ENCODE data around the gene ZFAND2B.

The ZFAND2B gene

DNA sequence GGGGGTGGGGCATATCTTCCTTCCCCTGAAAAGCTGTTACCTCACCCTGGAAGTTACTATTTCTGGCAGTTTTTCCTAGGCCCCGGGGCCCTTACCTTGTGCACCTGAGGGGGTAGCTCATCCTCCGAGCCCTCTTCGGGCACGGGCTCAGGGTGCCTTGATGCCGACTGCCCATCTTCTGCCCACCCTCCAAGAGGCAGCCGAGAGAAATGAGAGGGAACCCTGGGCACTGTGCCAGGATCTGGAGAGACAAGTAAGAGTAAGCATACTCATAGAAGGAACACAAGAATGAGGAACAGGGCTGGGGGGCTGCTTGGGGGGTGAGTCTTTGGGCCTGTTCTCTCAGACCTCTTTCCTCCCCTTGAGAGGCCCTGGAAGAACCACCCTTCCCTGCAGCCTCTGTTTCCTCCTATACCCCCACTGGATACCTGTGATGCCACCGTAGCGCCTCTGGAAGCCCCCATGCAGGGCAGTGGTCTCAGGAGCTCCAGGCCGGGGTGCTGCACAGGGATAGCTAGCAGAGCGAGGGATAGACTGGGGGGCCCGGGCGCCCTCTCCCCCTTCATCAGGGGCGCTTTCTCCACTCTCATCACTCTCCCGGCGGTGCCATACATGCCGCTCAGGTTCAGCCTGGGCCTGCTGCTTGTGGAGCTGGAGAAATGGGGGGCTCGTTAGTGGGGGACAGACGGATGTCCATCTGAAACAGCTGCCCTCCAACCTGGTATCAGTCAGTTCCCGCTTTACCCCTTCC is 14.2 kb downstream of the ZFAND2B start:
- no peak for ATAC-seq

DNA sequence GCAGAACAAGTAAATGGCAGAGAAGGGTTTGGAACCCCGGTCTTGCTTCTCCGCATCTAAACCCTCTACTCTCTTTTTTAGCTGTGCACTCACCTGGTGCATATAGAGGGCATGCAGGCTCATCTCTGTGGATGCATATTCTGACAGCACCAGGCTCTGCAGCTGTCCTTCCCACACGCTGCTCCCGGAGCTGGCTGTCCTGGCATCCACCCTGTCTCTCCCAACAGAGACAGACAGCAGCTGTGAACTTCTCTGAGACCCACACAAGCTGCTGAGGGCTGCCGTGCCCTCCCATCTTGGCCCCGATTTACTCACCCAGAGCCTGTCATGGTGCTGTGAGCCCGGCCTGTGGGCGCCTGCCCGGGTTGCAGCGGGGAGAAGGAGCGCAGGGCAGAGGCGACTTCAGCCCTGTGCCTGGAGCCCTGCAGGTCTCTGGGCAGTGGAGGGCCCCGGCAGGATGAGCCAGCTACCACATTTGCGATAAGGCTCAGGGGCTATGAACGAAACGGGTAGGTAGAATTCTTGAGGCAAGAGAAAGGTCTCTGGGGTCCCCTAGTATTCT is 15.5 kb downstream of the ZFAND2B start:
- ATAC-seq = no peak

- no peak for ATAC-seq
Observed at GRCh38 chr2:219223831-219224610, 17.4 kb downstream of the ZFAND2B start.

DNA sequence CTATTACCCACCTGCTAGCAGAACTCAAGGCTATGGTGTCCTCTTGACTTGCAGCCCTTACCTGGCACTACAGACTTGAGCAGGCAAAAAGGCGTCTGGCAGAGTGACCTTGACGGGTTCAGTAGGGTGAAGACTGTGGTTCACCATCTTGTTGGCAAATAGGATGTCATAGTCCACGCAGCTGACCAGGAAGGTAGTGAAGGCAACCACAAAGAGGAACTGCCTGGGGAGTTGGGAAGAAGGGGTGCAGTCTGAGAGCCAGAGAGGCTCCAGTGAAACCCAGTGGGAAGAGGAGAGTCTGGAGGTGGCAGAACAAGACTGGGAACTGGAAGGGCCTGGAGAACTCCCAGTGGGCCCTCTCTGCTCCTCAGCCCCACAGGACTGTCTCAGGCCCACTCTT is 18.8 kb downstream of the ZFAND2B start:
- ATAC-seq = no peak

- ATAC-seq = no peak
Observed at GRCh38 chr2:219228041-219228910, 21.7 kb downstream of the ZFAND2B start.

- no peak for ATAC-seq
Observed at GRCh38 chr2:219228911-219229304, 22.3 kb downstream of the ZFAND2B start.

DNA sequence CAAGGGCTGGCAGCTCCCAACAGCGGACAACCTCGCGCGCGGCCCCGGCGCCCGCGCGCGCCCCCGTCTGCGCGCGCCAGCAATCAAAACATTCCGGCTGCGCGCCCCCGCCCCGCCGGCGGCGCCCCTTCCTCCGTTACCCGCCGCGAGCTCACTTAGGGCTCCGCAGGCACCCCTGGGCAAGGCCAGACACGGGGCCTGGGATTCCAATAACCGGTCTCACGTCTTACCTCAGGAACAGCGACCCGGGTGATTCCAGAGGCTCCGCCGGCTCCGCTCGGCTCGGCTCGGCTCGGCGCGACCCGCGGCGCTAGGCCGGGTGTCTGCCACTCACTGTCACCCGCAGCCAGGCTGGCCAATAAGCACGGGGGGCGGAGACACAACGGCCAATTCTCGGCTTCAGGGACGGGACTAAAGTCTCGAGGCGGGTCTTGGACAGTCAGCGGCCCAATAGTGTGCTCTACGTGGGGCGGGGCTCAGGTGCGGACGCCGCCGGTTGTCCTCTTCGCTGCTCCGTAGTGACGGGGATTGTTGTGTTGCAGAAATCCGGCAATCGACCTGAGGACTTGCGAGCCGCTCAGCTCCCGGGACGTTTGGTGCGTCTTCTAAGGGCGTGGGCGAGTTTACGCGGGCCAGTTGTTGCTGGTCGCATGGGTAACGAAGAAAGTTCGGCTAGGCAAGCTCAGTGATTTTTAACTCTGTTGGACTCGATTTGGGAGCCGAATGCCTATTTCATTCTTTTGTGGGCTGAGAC is 22.9 kb downstream of the ZFAND2B start, which contains the start of the genes ANKZF1 and ATG9A:
Gene ANKZF1 (plus strand): TSS at position 502 of the 754 bp plus-strand sequence. CDS start 452 bp downstream, outside the sequence.
Gene ATG9A (minus strand): TSS at position 332 of the 754 bp plus-strand sequence. CDS start 1,612 bp downstream, outside the sequence.
- peak; percentile 98 to 99 for ATAC-seq

DNA sequence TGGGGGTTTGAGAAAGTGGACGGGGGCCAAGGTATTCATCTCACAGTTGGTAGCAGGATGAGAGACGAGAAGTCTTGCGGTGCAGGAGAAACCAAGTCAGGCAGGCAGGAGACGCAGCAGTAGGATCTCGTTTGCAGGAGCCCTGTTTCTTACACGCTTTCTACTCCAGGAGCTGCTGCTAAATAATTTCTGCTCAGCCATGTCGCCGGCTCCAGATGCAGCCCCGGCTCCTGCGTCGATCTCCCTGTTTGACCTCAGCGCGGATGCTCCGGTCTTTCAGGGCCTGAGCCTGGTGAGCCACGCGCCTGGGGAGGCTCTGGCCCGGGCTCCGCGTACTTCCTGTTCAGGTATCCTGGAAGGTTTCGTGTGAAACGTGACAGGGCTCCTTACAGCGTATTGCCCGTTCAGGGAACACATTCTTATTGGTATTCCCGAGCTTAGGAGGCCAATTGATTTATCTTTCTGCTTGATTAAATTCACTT is 23.5 kb downstream of the ZFAND2B start:
- peak; percentile 7 to 19 for ATAC-seq

- no peak for ATAC-seq
Observed at GRCh38 chr2:219234331-219234730, 27.7 kb downstream of the ZFAND2B start.

GRCh38 chr2:219243291-219243761 is 36.7 kb downstream of the ZFAND2B start:
- no peak for ATAC-seq

DNA sequence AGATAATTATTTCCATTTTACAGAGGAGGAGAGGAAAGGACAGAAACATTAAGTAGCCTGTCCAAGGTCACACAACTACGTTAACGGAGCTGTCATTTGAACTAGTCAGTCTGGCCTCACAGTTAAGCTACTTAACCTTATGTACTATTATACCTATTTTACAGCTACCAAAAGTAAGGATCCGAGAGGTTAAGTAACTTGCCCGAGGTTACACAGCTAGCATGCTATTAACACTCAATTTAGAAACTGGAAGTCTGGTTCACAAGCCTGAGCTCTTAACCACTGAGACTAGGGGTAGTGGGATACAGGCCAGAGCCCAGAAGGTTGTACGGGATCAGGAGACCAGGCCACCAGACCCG is 38.2 kb downstream of the ZFAND2B start:
- no peak for ATAC-seq

GRCh38 chr2:219245148-219245898 is 38.7 kb downstream of the ZFAND2B start, which contains the start of the genes GLB1L and STK16:
Gene GLB1L (minus strand): TSS chr2:219245444. CDS start chr2:219243573, 1,871 bp downstream.
Gene STK16 (plus strand): TSS chr2:219245479. CDS start chr2:219246000, 521 bp downstream.
- ATAC-seq = peak; percentile 84 to 86

- no peak for ATAC-seq
Observed at GRCh38 chr2:219245899-219246230, 39.3 kb downstream of the ZFAND2B start.

DNA sequence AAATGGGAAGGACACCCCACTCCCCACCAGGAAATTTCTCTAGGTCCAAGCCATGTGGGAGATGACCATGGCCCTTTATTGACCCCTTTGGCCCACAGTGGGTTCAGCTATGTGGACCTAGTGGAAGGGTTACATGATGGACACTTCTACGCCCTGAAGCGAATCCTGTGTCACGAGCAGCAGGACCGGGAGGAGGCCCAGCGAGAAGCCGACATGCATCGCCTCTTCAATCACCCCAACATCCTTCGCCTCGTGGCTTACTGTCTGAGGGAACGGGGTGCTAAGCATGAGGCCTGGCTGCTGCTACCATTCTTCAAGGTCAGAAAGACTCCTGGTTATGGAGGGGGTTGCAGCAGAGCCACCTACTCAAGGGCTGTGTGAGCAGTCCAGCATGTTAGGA is 40.0 kb downstream of the ZFAND2B start:
- ATAC-seq = no peak

GRCh38 chr2:219247678-219248642 is 41.4 kb downstream of the ZFAND2B start:
- ATAC-seq = peak; percentile 57 to 59

DNA sequence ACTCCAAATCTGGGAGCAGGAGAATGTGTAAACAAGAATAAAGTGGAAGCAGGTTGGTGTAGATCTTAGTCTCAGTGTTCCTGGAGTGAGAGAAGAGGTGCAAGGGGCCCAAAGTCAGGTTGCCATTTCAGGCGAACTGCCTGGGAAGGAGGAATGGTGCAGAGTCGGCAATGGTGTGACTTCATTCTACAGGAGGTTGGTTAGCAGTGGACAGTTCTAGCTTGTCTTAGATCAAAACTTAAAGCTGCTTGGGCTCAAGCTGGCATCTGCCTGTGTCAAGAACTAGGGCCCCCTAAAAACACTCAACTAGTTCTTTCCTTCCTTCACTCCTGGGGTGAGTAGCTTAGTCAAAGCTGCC is 42.2 kb downstream of the ZFAND2B start:
- no peak for ATAC-seq

DNA sequence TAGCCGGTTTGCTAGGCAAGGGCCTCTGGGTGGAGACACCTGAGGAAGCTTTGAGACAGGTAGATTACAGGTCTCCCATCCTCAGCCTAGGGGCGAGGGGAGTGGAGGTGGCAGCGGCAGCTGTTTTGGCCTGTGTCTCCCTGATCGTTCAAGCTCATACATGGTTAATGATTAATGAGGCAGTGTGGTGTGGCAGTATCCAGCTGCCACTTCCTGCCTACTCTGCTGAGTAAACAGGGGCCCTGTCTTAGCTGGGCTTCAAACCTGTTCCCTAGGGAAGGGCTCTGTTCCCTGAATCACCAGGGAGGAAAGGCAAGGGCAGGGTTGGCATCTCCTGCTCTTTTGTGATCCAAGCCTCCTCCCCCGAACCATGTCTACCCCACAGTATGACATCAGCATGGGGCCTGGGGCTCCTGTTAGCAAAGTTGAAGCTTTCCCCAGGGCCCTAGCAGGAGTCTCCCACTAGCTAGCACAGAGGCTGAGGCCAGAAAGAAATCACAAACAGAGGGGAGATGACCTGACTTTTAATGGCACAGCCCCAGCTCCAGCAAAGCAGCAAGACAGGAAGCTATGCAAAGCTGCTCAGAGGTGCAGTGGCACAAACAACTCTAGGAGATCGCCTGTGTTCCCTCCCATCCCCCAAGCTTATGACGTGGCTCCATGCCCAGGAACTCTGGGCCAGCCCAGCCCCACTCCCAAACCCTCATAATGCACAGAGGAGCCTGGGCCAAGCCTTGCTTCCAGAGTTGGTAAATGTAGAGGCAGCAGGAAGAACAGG is 42.8 kb downstream of the ZFAND2B start:
- ATAC-seq = no peak

DNA sequence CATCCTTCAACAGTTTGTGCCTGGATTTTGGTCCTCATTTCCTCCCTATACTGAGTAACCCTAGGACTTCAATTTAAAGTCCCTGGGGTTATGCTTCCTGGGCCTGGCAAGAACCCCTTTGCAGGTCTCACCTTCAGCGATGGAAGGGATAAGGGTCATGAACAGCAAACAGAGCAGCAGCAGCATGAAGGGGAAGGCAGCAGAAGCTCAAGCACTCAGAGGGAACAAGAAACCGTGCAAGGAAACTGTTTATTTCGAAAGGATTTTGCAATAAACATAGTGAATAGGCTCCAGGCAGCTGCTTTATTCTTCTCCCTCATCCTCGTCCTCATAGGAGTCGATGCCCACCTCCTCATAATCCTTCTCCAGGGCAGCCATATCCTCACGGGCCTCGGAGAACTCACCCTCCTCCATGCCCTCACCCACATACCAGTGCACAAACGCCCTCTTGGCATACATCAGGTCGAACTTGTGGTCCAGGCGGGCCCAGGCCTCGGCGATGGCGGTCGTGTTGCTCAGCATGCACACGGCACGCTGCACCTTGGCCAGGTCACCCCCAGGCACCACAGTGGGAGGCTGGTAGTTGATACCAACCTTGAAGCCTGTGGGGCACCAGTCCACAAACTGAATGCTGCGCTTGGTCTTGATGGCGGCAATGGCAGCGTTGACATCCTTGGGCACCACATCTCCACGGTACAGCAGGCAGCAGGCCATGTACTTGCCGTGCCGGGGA is 43.6 kb downstream of the ZFAND2B start:
- ATAC-seq = no peak
